Stimulated activated CD8-positive, alpha-beta memory T cell treated with anti-CD3 and anti-CD28 coated beads, Interleukin-15, amount 100 ng/mL, for 4 hours (primary cell): ENCODE results near the gene SMC6.

Source experiments
- DNase-seq, 2 donors: peaks; one replicate each; pipeline ENCODE4 v3.0.0-alpha.2; 2020; ENCODE audit warnings: low read depth in 2 of 2

SMC6 gene

GRCh38 chr2:17615728-17616351 is 137.8 kb downstream of the SMC6 start:
- DNase-seq, result no peak

DNA sequence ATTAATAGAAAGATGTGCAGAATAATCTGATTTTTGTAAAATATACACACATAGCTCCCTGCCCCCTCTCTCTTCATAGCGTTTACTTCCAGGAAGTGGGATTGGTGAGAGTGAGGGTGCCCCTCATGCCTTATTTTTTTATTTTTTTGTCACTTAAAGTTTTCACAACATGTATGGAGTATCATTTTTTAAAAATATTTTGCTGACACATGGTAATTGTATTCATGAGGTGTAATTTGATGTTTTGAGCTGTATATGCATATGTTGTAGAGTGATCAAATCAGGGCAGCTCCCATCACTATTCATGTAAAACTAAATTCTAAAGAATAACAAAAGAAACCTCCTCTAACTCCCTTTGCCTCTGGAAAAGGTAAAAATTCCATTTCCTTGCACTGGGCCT is 138.5 kb downstream of the SMC6 start:
- no peak for DNase-seq

GRCh38 chr2:17614174-17614930 is 139.3 kb downstream of the SMC6 start:
- no peak for DNase-seq
